Stomach (tissue), 9 donors: ENCODE results near the gene SCD. TPM values are rescaled to one million over a fixed set of nuclear protein-coding genes. Genes with fewer than 3 reads are reported as not detected.
A peak's percentile ranks its signal among the peaks of the same experiment; 100 is the strongest.

Experiments used
- DNase-seq, 2 donors: peaks; one replicate each; pipeline versions ENCODE4 v3.0.0 to v3.0.0-alpha.2; 2013 to 2019
- H3K27ac ChIP-seq, 5 donors: fragments of 200-600 bp in 4 of 5; sonication (generic) in 4 of 5; one replicate each; pipeline ENCODE4 v1.5.1; 2013 to 2019; ENCODE audit warnings: mild to moderate bottlenecking in 1 of 5, moderate library complexity in 1 of 5
- H3K27me3 ChIP-seq, 3 donors: fragments of 200-600 bp; sonication (generic); one replicate each; pipeline ENCODE4 v1.5.1; 2017 to 2019; ENCODE audit warnings: mixed run types in 1 of 3
- H3K36me3 ChIP-seq, 4 donors: fragments of 200-600 bp; sonication (generic); 1 replicate in 3 of 4; 2 replicates in 1 of 4; pipeline ENCODE4 v1.5.1; 2016 to 2019
- H3K4me1 ChIP-seq, 4 donors: fragments of 200-600 bp; sonication (generic); one replicate each; pipeline ENCODE4 v1.5.1; 2016 to 2019
- H3K4me3 ChIP-seq, 4 donors: fragments of 200-600 bp; sonication (generic) in 3 of 4; one replicate each; pipeline ENCODE4 v1.5.1; 2016 to 2019; ENCODE audit warnings: mild to moderate bottlenecking in 1 of 4
- H3K9me3 ChIP-seq, 4 donors: fragments of 200-600 bp; sonication (generic); one replicate each; pipeline ENCODE4 v1.5.1; 2016 to 2019
- EP300 ChIP-seq: sonication (generic); formaldehyde crosslinking; IDR thresholded peaks from one replicate; pipeline ENCODE4 v1.6.1; 2017; ENCODE audit warnings: antibody characterized with exemption
- POLR2A ChIP-seq, 4 donors: fragments of 450-650 bp; IDR thresholded peaks; one replicate each; pipeline ENCODE4 v1.6.1; 2016; ENCODE audit warnings: antibody characterized with exemption in 4 of 4, control low read depth in 2 of 4, mild to moderate bottlenecking in 1 of 4, moderate library complexity in 1 of 4
- POLR2AphosphoS5 ChIP-seq, 3 donors: sonication (generic); formaldehyde crosslinking; IDR thresholded peaks; one replicate each; pipeline ENCODE4 v1.6.1; 2016; ENCODE audit warnings: antibody characterized with exemption in 3 of 3
- WGBS, 5 donors: extraction: QIAGEN DNeasy Blood & Tissue Kit in 3 of 5; methylation state at CpG; one replicate each; pipeline versions ENCODE4 v1.1.5 to v1.1.7; 2013 to 2018; 5-methylcytosine and 5-hydroxymethylcytosine counted together
- intact Hi-C: fragments of 100-400 bp; cut with DNase I; formaldehyde crosslinking; loops from one replicate; pipeline ENCODE4 v1.15.1; 2023; ENCODE audit warnings: low total_unique reads
- polyA plus RNA-seq, 3 donors: library from polyadenylated mRNA; stranded (reverse); fragments of 200-250 nt; gene quantifications; one replicate each; pipeline ENCODE4 v1.2.3, GENCODE V29; 2013
- total RNA-seq, 5 donors: library from RNA; depleted of rRNA; stranded (reverse); fragments of >200 nt; gene quantifications; one replicate each; pipeline versions ENCODE4 v1.1.0 to v1.2.3, GENCODE V29; 2014 to 2016
- TF ChIP-seq, protein P1 (sequence below), 7 experiments: fragments of 450-650 bp in 4 of 7; fragments of 200-600 bp in 3 of 7; sonication (generic) in 3 of 7; IDR thresholded peaks; one replicate each; pipeline ENCODE4 v1.5.1; 2016 to 2019; ENCODE audit warnings: antibody characterized with exemption in 7 of 7, control low read depth in 2 of 7, mild to moderate bottlenecking in 1 of 7
- donor health status: healthy with polysubstance abuse.
- donor health status: Bipolar disorder and iron deficiency.
- donor health status: healthy.

The SCD gene
- total and polyA plus RNA-seq, 8 donors = 2.3 to 36.2 (median 17.8) TPM

DNA sequence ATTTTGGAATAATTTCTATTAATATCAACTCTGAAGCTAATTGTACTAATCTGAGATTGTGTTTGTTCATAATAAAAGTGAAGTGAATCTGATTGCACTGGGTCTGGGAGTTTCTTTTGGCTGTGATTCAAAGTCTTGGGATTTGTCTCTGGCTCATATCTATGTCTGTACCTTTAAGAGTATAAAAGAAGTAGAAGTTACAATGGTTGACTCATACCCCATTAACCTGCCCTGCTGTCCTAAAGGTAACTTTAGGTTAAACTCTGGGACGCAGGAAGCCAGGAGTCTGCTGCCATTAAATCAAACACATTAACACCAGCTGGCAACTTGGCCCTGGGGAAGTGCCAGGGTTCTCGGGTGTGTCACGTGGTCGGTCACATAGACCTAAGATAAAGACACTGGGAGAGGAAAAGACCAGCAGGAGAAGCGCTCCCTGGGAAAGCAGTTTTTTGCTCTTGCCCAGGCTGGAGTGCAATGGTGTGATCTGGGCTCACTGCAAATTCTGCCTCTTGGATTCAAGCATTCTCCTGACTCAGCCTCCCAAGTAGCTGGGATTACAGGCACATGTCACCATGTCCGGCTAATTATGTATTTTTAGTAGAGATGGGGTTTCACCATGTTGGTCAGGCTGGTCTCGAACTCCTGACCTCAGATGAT is 17.8 kb downstream of the SCD start:
- intact Hi-C loops = no loop called here
- 19 to 45% (median 27%) methylated on average over 7 of the region's 7 CpGs for WGBS, 5 donors
- H3K36me3 ChIP-seq = peaks cover 0 to 10% (median 4%) of the 10 kb centered on the region in 4 donors
- no peaks in the 10 kb centered on the region for H3K9me3 ChIP-seq
- peak; percentile 93 to 95 for DNase-seq
- no peaks in the 10 kb centered on the region for H3K27me3 ChIP-seq
- H3K27ac ChIP-seq = peak overlapping the region; percentile 22 to 67 (median 60)
- no peak overlapping the region for H3K4me3 ChIP-seq
- peaks cover 11 to 42% (median 22%) of the 10 kb centered on the region in 4 donors for H3K4me1 ChIP-seq
- TF ChIP-seq, protein P1, sequence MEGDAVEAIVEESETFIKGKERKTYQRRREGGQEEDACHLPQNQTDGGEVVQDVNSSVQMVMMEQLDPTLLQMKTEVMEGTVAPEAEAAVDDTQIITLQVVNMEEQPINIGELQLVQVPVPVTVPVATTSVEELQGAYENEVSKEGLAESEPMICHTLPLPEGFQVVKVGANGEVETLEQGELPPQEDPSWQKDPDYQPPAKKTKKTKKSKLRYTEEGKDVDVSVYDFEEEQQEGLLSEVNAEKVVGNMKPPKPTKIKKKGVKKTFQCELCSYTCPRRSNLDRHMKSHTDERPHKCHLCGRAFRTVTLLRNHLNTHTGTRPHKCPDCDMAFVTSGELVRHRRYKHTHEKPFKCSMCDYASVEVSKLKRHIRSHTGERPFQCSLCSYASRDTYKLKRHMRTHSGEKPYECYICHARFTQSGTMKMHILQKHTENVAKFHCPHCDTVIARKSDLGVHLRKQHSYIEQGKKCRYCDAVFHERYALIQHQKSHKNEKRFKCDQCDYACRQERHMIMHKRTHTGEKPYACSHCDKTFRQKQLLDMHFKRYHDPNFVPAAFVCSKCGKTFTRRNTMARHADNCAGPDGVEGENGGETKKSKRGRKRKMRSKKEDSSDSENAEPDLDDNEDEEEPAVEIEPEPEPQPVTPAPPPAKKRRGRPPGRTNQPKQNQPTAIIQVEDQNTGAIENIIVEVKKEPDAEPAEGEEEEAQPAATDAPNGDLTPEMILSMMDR (IDR thresholded peaks at IDR 0.05) = no peak
- no peak for TF ChIP-seq EP300
- peak; percentile 73 to 89 (median 75) for TF ChIP-seq POLR2AphosphoS5 (IDR thresholded peaks at IDR 0.05)
- TF ChIP-seq POLR2A (IDR thresholded peaks at IDR 0.05) = no peak

DNA sequence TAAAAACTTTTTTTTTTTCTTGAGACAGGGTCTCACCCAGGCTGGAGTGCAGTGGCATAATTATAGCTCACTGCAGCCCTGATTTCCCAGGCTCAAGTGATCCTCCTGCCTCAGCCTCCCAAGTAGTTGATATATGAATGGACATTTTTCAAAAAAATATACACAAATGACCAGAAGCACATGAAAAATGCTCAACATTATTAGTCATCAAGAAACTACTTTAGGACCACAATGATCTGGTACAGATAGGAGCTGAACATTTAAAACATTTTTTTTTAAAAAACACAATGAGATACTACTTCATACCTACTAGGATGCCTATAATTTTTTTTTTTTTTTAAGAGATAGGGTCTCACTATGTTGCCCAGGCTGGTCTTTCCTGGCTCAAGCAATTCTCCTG is 21.7 kb downstream of the SCD start:
- intact Hi-C loops = no loop called here
- H3K27ac ChIP-seq = no peak overlapping the region
- no peaks in the 10 kb centered on the region for H3K36me3 ChIP-seq
- H3K27me3 ChIP-seq = no peaks in the 10 kb centered on the region
- no peak for TF ChIP-seq POLR2A (IDR thresholded peaks at IDR 0.05)
- TF ChIP-seq EP300 = no peak
- no peak overlapping the region for H3K4me3 ChIP-seq
- H3K4me1 ChIP-seq = peaks cover 38 to 61% (median 47%) of the 10 kb centered on the region in 4 donors
- no peaks in the 10 kb centered on the region for H3K9me3 ChIP-seq
- DNase-seq = no peak

DNA sequence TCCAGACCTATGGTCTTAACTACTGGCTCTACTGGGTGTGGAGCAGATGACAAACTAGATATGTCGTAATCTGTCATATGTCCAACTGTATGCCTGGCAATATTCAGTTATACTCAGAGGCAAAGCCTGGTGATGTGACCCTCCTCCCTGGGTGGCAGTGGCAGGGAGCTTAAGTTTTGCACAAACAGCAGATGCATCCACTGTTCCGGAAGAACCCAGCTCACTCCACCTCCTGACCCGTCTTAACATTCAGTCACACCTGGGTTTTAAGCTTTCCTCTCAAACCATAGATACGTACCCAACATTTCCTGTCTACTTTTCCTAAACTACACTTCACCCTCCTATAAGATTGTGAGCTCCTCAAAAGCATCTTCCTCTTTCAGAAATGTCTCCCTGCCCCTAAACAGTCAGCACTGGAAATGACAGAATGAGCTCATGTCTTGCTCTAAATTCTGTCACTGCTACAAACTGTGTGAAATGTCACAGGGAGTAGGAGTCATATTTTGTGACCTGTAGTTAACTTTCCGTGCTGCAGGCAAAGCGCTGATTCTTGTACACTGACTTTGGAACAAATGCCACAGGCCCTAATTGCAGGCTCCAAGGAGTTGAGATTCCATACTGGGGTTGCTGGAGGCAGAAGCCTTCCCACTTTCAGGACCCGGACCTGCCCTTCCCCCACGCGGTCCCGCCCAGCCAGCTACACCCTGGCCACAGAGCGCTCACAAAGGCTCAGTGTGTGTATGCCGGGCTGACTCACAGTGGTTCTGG is 23.9 kb downstream of the SCD start:
- H3K36me3 ChIP-seq = no peaks in the 10 kb centered on the region
- H3K27me3 ChIP-seq = no peaks in the 10 kb centered on the region
- peak; percentile 83 to 94 for DNase-seq
- intact Hi-C loops = no loop called here
- H3K4me3 ChIP-seq = peak overlapping the region in 1 of 4 donors; percentile 18
- H3K9me3 ChIP-seq = no peaks in the 10 kb centered on the region
- peak; percentile 49 to 76 (median 66) for TF ChIP-seq POLR2AphosphoS5 (IDR thresholded peaks at IDR 0.05)
- TF ChIP-seq, protein P1 (IDR thresholded peaks at IDR 0.05) = no peak
- TF ChIP-seq POLR2A (IDR thresholded peaks at IDR 0.05) = no peak
- no peak for TF ChIP-seq EP300
- H3K27ac ChIP-seq = peak overlapping the region; percentile 82 to 96 (median 94)
- 9 to 31% (median 15%) methylated on average over 12 of the region's 12 CpGs for WGBS, 5 donors
- peaks cover 43 to 59% (median 50%) of the 10 kb centered on the region in 4 donors for H3K4me1 ChIP-seq

DNA sequence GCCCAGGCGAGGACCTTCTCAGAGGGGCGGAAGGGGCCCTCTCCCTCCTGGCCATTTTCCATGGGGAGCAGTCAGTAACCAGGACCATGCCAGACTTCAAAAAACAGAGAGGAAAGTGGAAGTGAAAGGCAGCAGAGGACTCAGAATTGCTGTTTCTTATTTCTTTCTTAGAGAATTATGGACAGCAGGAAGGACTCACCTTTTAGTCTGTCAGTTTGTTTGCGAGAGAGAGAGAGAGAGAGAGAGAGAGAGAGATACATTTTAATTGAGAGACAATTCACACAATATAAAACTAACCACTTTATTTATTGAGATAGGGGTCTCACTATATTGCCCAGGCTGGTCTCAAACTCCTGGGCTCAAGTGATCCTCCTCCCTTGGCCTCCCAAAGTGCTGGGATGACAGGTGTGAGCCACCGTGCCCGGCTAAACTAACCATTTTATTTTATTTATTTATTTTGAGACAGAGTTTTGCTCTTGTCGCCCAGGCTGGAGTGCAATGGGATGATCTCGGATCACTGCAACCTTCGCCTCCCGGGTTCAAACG is 24.5 kb downstream of the SCD start:
- WGBS, 5 donors = 63 to 67% (median 67%) methylated on average over 10 of the region's 10 CpGs
- intact Hi-C loops = no loop called here
- TF ChIP-seq POLR2A (IDR thresholded peaks at IDR 0.05) (no peak), POLR2AphosphoS5 (IDR thresholded peaks at IDR 0.05) (no peak)
- Histone ChIP-seq H3K36me3 (no peaks in the 10 kb centered on the region), H3K4me3 (peak overlapping the region in 1 of 4 donors; percentile 18), H3K4me1 (peaks cover 43 to 58% (median 51%) of the 10 kb centered on the region in 4 donors), H3K27me3 (no peaks in the 10 kb centered on the region), H3K27ac (peak overlapping the region; percentile 82 to 96 (median 94)), H3K9me3 (no peaks in the 10 kb centered on the region)
- DNase-seq = no peak
